Common myeloid progenitor, CD34-positive (primary cell): ENCODE measurements around the gene PSME3IP1.
A peak's percentile ranks its signal among the peaks of the same experiment; 100 is the strongest.
"Not testable (repeated sequence)": the region's sequence is repeated elsewhere in the genome, so short reads cannot be mapped to it uniquely, and the experiment has no call there.

Source experiments
- CTCF ChIA-PET: fragments of 350-600 bp; sonication (Branson Sonifier 250); formaldehyde crosslinking; loops from one replicate; lab custom pipeline; 2021; ENCODE audit warnings: antibody characterized with exemption; lab: Charles Lee
- POLR2A ChIA-PET: fragments of 350-600 bp; sonication (Branson Sonifier 250); formaldehyde crosslinking; loops from one replicate; lab custom pipeline; 2021; ENCODE audit warnings: antibody characterized with exemption; lab: Charles Lee
- DNase-seq, 3 donors: peaks; one replicate each; pipeline versions ENCODE4 v3.0.0 to v3.0.0-alpha.2; 2013
- H3K27ac ChIP-seq, 2 experiments: 1 replicate in 1 of 2; 2 replicates in 1 of 2; pipeline ENCODE4 v1.7.0; 2013; ENCODE audit warnings: inconsistent platforms in 2 of 2, low read length in 2 of 2, mild to moderate bottlenecking in 2 of 2, low read depth in 1 of 2, moderate library complexity in 1 of 2; ENCODE audit not compliant: severe bottlenecking in 2 of 2, insufficient read depth in 1 of 2, poor library complexity in 1 of 2
- H3K27me3 ChIP-seq, 5 experiments: replicated peaks in 2 of 5; 1 replicate in 3 of 5; 2 replicates in 2 of 5; pipeline versions ENCODE4 v1.6.1 to v1.7.0; 2013; ENCODE audit warnings: low read length in 4 of 5, mild to moderate bottlenecking in 2 of 5, moderate library complexity in 2 of 5, inconsistent platforms in 1 of 5; ENCODE audit not compliant: insufficient read depth in 5 of 5, control insufficient read depth in 4 of 5
- H3K36me3 ChIP-seq, 4 experiments: 1 replicate in 2 of 4; 2 replicates in 2 of 4; pipeline versions ENCODE4 v1.6.1 to v1.7.0; 2013; ENCODE audit warnings: low read length in 3 of 4, control low read depth in 1 of 4, mild to moderate bottlenecking in 1 of 4; ENCODE audit not compliant: control insufficient read depth in 4 of 4, insufficient read depth in 4 of 4
- H3K4me1 ChIP-seq, 4 experiments: 1 replicate in 3 of 4; 2 replicates in 1 of 4; pipeline versions ENCODE4 v1.6.1 to v1.7.1; 2013; ENCODE audit warnings: low read length in 3 of 4, mild to moderate bottlenecking in 3 of 4, control low read depth in 1 of 4, inconsistent platforms in 1 of 4, moderate library complexity in 1 of 4; ENCODE audit not compliant: control insufficient read depth in 4 of 4, insufficient read depth in 4 of 4; ENCODE audit errors: control extremely low read depth in 1 of 4
- H3K4me3 ChIP-seq, 7 experiments: 1 replicate in 4 of 7; 2 replicates in 3 of 7; pipeline versions ENCODE4 v1.5.1 to v1.7.0; 2013; ENCODE audit warnings: mild to moderate bottlenecking in 7 of 7, low read length in 6 of 7, moderate library complexity in 6 of 7, inconsistent platforms in 2 of 7, low read depth in 2 of 7, control low read depth in 1 of 7; ENCODE audit not compliant: insufficient read depth in 4 of 7, control insufficient read depth in 1 of 7; ENCODE audit errors: extremely low read depth in 1 of 7
- H3K9me3 ChIP-seq, 5 experiments: 1 replicate in 4 of 5; 2 replicates in 1 of 5; pipeline versions ENCODE4 v1.6.1 to v1.7.1; 2013; ENCODE audit warnings: low read length in 4 of 5, mild to moderate bottlenecking in 2 of 5, inconsistent platforms in 1 of 5, low read depth in 1 of 5, moderate library complexity in 1 of 5; ENCODE audit not compliant: control insufficient read depth in 4 of 5, insufficient read depth in 2 of 5; ENCODE audit errors: control extremely low read depth in 1 of 5
- WGBS: methylation state at CpG from one replicate; pipeline ENCODE4 v1.1.5; 2013; ENCODE audit not compliant: insufficient coverage; 5-methylcytosine and 5-hydroxymethylcytosine counted together

The PSME3IP1 gene

GRCh38 chr16:57213462-57213861, 27.6 kb upstream of the PSME3IP1 start:
- no peaks in the 10 kb centered on the region for H3K27me3 ChIP-seq
- 100% methylated on average over 1 of the region's 1 CpG for WGBS
- H3K36me3 ChIP-seq, result peaks cover 48 to 87% (median 70%) of the 10 kb centered on the region in 4 experiments
- no peak overlapping the region for H3K27ac ChIP-seq
- POLR2A ChIA-PET, result no interaction called here
- H3K9me3 ChIP-seq, result peaks cover 4 to 31% (median 20%) of the 10 kb centered on the region in 5 experiments
- DNase-seq, result no peak
- H3K4me3 ChIP-seq, result no peak overlapping the region
- CTCF ChIA-PET, result interaction anchor here (1.2 to 1.4 kb wide), 4 partner anchors 17 to 26 kb away, joined by 3 to 4 read pairs (median 4); no protein-coding TSS in a partner anchor
- no peaks in the 10 kb centered on the region for H3K4me1 ChIP-seq

DNA sequence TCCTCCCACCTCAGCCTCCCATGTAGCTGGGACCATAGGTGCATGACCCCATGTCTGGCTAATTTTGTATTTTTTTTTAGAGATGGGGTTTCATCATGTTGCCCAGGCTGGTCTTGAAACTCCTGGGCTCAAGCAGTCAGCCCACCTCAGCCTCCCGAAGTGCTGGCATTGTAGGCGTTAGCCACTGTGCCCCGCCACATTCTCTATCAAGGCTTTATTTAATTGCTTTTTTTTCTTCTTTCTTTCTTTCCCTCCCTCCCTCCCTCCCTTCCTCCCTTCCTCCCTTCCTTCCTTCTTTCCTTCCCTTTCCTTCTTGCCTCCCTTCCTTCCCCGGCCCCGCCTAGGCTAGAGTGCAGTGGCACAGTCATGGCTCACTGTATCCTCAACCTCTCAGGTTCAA, 23.9 kb upstream of the PSME3IP1 start:
- DNase-seq, result no peak
- WGBS, result 96% methylated on average over 5 of the region's 5 CpGs
- no peaks in the 10 kb centered on the region for H3K27me3 ChIP-seq
- ChIA-PET POLR2A (no interaction called here), CTCF (no interaction called here)
- H3K4me3 ChIP-seq, result no peak overlapping the region
- H3K36me3 ChIP-seq, result peaks cover 47 to 84% (median 50%) of the 10 kb centered on the region in 4 experiments
- peaks cover 0 to 3% (median 0%) of the 10 kb centered on the region in 5 experiments for H3K9me3 ChIP-seq
- no peaks in the 10 kb centered on the region for H3K4me1 ChIP-seq
- no peak overlapping the region for H3K27ac ChIP-seq

GRCh38 chr16:57208926-57209325, 23.1 kb upstream of the PSME3IP1 start:
- Histone ChIP-seq H3K9me3 (no peaks in the 10 kb centered on the region), H3K27ac (no peak overlapping the region), H3K4me1 (no peaks in the 10 kb centered on the region), H3K27me3 (no peaks in the 10 kb centered on the region), H3K4me3 (no peak overlapping the region), H3K36me3 (peaks cover 41 to 80% (median 46%) of the 10 kb centered on the region in 4 experiments)
- ChIA-PET POLR2A (no interaction called here), CTCF (no interaction called here)
- WGBS, result no CpG with 5 or more reads among the region's 1 CpG
- DNase-seq, result no peak

DNA sequence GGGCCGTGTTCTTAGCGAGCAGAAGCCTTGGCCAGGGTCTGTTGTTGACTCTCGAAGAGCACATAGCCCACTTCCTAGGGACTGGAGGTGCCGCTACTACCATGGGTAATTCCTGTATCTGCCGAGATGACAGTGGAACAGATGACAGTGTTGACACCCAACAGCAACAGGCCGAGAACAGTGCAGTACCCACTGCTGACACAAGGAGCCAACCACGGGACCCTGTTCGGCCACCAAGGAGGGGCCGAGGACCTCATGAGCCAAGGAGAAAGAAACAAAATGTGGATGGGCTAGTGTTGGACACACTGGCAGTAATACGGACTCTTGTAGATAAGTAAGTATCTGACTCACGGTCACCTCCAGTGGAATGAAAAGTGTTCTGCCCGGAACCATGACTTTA, 18.8 kb upstream of the PSME3IP1 start:
- peak in 1 of 3 donors; percentile 5 for DNase-seq
- H3K27me3 ChIP-seq, result no peaks in the 10 kb centered on the region
- ChIA-PET POLR2A (no interaction called here), CTCF (interaction anchor here (0.6 to 1.1 kb wide), 2 partner anchors 14 to 27 kb away, joined by 3 read pairs; no protein-coding TSS in a partner anchor)
- H3K27ac ChIP-seq, result no peak overlapping the region
- no peak overlapping the region for H3K4me3 ChIP-seq
- H3K9me3 ChIP-seq, result no peaks in the 10 kb centered on the region
- H3K4me1 ChIP-seq, result no peaks in the 10 kb centered on the region
- peaks cover 21 to 47% (median 27%) of the 10 kb centered on the region in 4 experiments for H3K36me3 ChIP-seq
- WGBS, result 99% methylated on average over 12 of the region's 12 CpGs

- DNase-seq, result no peak
- POLR2A ChIA-PET, result interaction anchor here (0.6 kb wide), 1 partner anchor 35 kb away, joined by 4 read pairs; no protein-coding TSS in a partner anchor
- Histone ChIP-seq H3K9me3 (no peaks in the 10 kb centered on the region), H3K4me1 (no peaks in the 10 kb centered on the region), H3K27me3 (no peaks in the 10 kb centered on the region), H3K4me3 (no peak overlapping the region), H3K36me3 (peaks cover 17 to 40% (median 23%) of the 10 kb centered on the region in 4 experiments), H3K27ac (no peak overlapping the region)
- WGBS, result no CpG with 5 or more reads among the region's 1 CpG
- CTCF ChIA-PET, result no interaction called here
Observed at GRCh38 chr16:57203451-57203850, 17.6 kb upstream of the PSME3IP1 start.

DNA sequence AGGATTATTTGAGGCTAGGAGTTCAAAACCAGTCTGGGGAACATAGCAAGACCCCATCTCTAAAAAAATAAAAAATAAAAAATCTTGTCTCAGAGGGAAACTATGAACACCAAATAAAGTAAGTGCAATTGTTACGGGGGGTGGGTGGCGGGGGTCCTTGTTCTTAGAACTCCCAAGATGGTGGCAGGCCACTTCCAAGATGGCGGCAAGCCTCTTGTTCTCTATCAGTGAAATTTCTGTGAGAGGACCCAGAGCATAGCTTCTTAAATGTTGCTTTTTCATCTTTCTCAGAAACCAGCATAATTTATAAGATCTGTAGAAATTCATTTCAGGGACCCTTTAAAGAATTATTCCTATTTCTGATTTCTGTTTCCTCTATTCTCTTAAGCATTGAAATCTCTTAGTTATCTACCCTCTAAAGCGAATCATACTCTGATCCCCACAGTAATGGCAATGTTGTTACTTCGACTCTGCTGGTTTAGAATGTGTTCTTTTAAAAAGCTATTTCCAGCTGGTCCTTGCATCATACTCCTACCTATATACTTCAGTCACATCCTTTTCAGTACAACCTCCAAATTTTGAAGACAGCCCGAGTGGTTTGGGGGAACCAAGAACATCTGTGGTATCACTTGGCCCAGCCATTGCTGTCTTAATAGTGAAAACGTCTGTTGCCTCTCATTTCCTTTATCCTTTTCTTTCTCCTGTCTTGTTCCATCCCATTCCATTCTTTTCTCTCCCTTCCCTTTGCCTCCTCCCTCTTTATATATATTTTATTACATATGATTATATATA, 16.5 kb upstream of the PSME3IP1 start:
- Histone ChIP-seq H3K9me3 (no peaks in the 10 kb centered on the region), H3K4me1 (no peaks in the 10 kb centered on the region), H3K27ac (no peak overlapping the region), H3K27me3 (no peaks in the 10 kb centered on the region), H3K36me3 (peaks cover 10 to 30% (median 17%) of the 10 kb centered on the region in 4 experiments), H3K4me3 (no peak overlapping the region)
- ChIA-PET POLR2A (no interaction called here), CTCF (no interaction called here)
- 100% methylated on average over 4 of the region's 7 CpGs for WGBS
- DNase-seq, result no peak

GRCh38 chr16:57200926-57201325, 15.1 kb upstream of the PSME3IP1 start:
- WGBS, result 99% methylated on average over 12 of the region's 27 CpGs
- peaks cover 10 to 19% (median 13%) of the 10 kb centered on the region in 4 experiments for H3K36me3 ChIP-seq
- H3K4me1 ChIP-seq, POLR2A ChIA-PET, H3K27ac ChIP-seq, H3K27me3 ChIP-seq, CTCF ChIA-PET, H3K9me3 ChIP-seq, H3K4me3 ChIP-seq, DNase-seq: not testable (repeated sequence)
